HG03280 (cell line): Measurements from ENCODE around the gene MAN1B1.
"Not testable (repeated sequence)": the region's sequence is repeated elsewhere in the genome, so short reads cannot be mapped to it uniquely, and the experiment has no call there.

Experiments used
- ATAC-seq: cut with Tn5 transposase; IDR thresholded peaks from one replicate; pipeline ENCODE4 v1.9.1; 2021; ENCODE audit warnings: mild to moderate bottlenecking, moderate library complexity; ENCODE audit not compliant: unreplicated experiment

The MAN1B1 gene

GRCh38 chr9:137110147-137110910, 23.5 kb downstream of the MAN1B1 start:
- no peak for ATAC-seq

GRCh38 chr9:137110911-137111787, 24.4 kb downstream of the MAN1B1 start:
- ATAC-seq: no peak

- no peak for ATAC-seq
Measured at GRCh38 chr9:137111788-137112563, 25.2 kb downstream of the MAN1B1 start.

GRCh38 chr9:137112564-137113384, 26.0 kb downstream of the MAN1B1 start:
- ATAC-seq: no peak

- no peak for ATAC-seq
Measured at GRCh38 chr9:137113385-137114159, 26.8 kb downstream of the MAN1B1 start.

- ATAC-seq: peak; percentile 10
Measured at GRCh38 chr9:137114220-137114612, 27.4 kb downstream of the MAN1B1 start.

GRCh38 chr9:137114613-137115393, 28.0 kb downstream of the MAN1B1 start, which contains the start of gene DPP7:
Gene DPP7 (minus strand): TSS chr9:137114733. CDS start chr9:137114713, 20 bp downstream.
- peak; percentile 78 for ATAC-seq

- ATAC-seq: no peak
Measured at GRCh38 chr9:137115394-137116026, 28.7 kb downstream of the MAN1B1 start.

GRCh38 chr9:137116027-137116507, 29.3 kb downstream of the MAN1B1 start:
- no peak for ATAC-seq

- no peak for ATAC-seq
Measured at GRCh38 chr9:137116728-137117127, 29.9 kb downstream of the MAN1B1 start.

- no peak for ATAC-seq
Measured at GRCh38 chr9:137117269-137117731, 30.5 kb downstream of the MAN1B1 start.

GRCh38 chr9:137118092-137118603, 31.4 kb downstream of the MAN1B1 start:
- not testable (repeated sequence) for ATAC-seq

GRCh38 chr9:137121927-137122795, 35.4 kb downstream of the MAN1B1 start:
- not testable (repeated sequence) for ATAC-seq

GRCh38 chr9:137122796-137123467, 36.1 kb downstream of the MAN1B1 start:
- not testable (repeated sequence) for ATAC-seq

- no peak for ATAC-seq
Measured at GRCh38 chr9:137123468-137123837, 36.7 kb downstream of the MAN1B1 start.

GRCh38 chr9:137123952-137124462, 37.2 kb downstream of the MAN1B1 start:
- ATAC-seq: not testable (repeated sequence)
